Measurements from ENCODE around the gene ABCB11. TPM values are rescaled to one million over a fixed set of nuclear protein-coding genes. Genes with fewer than 3 reads are reported as not detected.

Gene ABCB11
- total RNA-seq, 3 donors from 2014 or later (not counting 1 experiment from before 2014, with no cell fraction given) = 0.07 to 0.48 (median 0.07) TPM

- ATAC-seq = no peak
- H3K4me1 ChIP-seq (ENCODE audit: control insufficient read depth, insufficient read depth, low read length) = no peaks in the 10 kb centered on the region
- H3K4me3 ChIP-seq (ENCODE audit: low read length) = no peak overlapping the region
- H3K27me3 ChIP-seq (ENCODE audit: control insufficient read depth, insufficient read depth, low read length) = no peaks in the 10 kb centered on the region
- WGBS (ENCODE audit: insufficient coverage) = no CpG with 5 or more reads among the region's 1 CpG
- peaks cover 8 to 17% of the 10 kb centered on the region in 2 donors for H3K27me3 Mint-ChIP-seq (ENCODE audit: low read depth in 2 of 2)
- peaks cover 2 to 5% of the 10 kb centered on the region in 2 donors for H3K9me3 Mint-ChIP-seq
- no peak for TF ChIP-seq CTCF (IDR thresholded peaks at IDR 0.05)
- H3K4me3 Mint-ChIP-seq = no peak overlapping the region
- no peak overlapping the region for H3K27ac ChIP-seq (ENCODE audit: low read length)
- intact Hi-C loops (cut with micrococcal nuclease) = no loop called here
- DNase-seq = no peak
- peaks cover 15% of the 10 kb centered on the region for H3K36me3 Mint-ChIP-seq
- no peaks in the 10 kb centered on the region for H3K36me3 ChIP-seq (ENCODE audit: control insufficient read depth, insufficient read depth, low read length)
- H3K27ac Mint-ChIP-seq = no peak overlapping the region
- no peaks in the 10 kb centered on the region for H3K9me3 ChIP-seq (ENCODE audit: control insufficient read depth, insufficient read depth, low read length)
- H3K4me1 Mint-ChIP-seq = no peaks in the 10 kb centered on the region
Observed at GRCh38 chr2:168949324-168949723, 81.8 kb downstream of the ABCB11 start.

GRCh38 chr2:168948621-168949212, 82.4 kb downstream of the ABCB11 start:
- Histone ChIP-seq H3K4me1 (ENCODE audit: control insufficient read depth, insufficient read depth, low read length) (no peaks in the 10 kb centered on the region), H3K36me3 (ENCODE audit: control insufficient read depth, insufficient read depth, low read length) (no peaks in the 10 kb centered on the region), H3K27me3 (ENCODE audit: control insufficient read depth, insufficient read depth, low read length) (no peaks in the 10 kb centered on the region), H3K4me3 (ENCODE audit: low read length) (no peak overlapping the region), H3K9me3 (ENCODE audit: control insufficient read depth, insufficient read depth, low read length) (no peaks in the 10 kb centered on the region), H3K27ac (ENCODE audit: low read length) (no peak overlapping the region)
- no peaks in the 10 kb centered on the region for H3K4me1 Mint-ChIP-seq
- TF ChIP-seq CTCF (IDR thresholded peaks at IDR 0.05) = peak; percentile 77
- H3K27me3 Mint-ChIP-seq (ENCODE audit: low read depth in 2 of 2) = peaks cover 5 to 22% of the 10 kb centered on the region in 2 donors
- intact Hi-C loops (cut with micrococcal nuclease) = no loop called here
- ATAC-seq (peak in 1 of 3 donors; percentile 53), DNase-seq (peak in 1 of 2 donors; percentile 33)
- peaks cover 2 to 5% of the 10 kb centered on the region in 2 donors for H3K9me3 Mint-ChIP-seq
- H3K36me3 Mint-ChIP-seq = peaks cover 15% of the 10 kb centered on the region
- H3K27ac Mint-ChIP-seq = no peak overlapping the region
- 61% methylated on average over 5 of the region's 6 CpGs for WGBS (ENCODE audit: insufficient coverage)
- no peak overlapping the region for H3K4me3 Mint-ChIP-seq

- H3K4me1 ChIP-seq (ENCODE audit: control insufficient read depth, insufficient read depth, low read length) = no peaks in the 10 kb centered on the region
- no peaks in the 10 kb centered on the region for H3K4me1 Mint-ChIP-seq
- H3K36me3 ChIP-seq (ENCODE audit: control insufficient read depth, insufficient read depth, low read length) = no peaks in the 10 kb centered on the region
- no peaks in the 10 kb centered on the region for H3K27me3 ChIP-seq (ENCODE audit: control insufficient read depth, insufficient read depth, low read length)
- H3K36me3 Mint-ChIP-seq = no peaks in the 10 kb centered on the region
- no peaks in the 10 kb centered on the region for H3K9me3 Mint-ChIP-seq
- intact Hi-C loops (cut with micrococcal nuclease) = no loop called here
- ATAC-seq (no peak), DNase-seq (no peak)
- no peaks in the 10 kb centered on the region for H3K9me3 ChIP-seq (ENCODE audit: control insufficient read depth, insufficient read depth, low read length)
- H3K4me3 ChIP-seq (ENCODE audit: low read length) = no peak overlapping the region
- H3K27ac Mint-ChIP-seq = no peak overlapping the region
- no peak overlapping the region for H3K4me3 Mint-ChIP-seq
- H3K27me3 Mint-ChIP-seq (ENCODE audit: low read depth in 2 of 2) = peaks cover 2 to 22% of the 10 kb centered on the region in 2 donors
- no peak for TF ChIP-seq CTCF (IDR thresholded peaks at IDR 0.05)
- WGBS (ENCODE audit: insufficient coverage) = 78% methylated on average over 1 of the region's 4 CpGs
- H3K27ac ChIP-seq (ENCODE audit: low read length) = no peak overlapping the region
Observed at GRCh38 chr2:168945508-168945907, 85.6 kb downstream of the ABCB11 start.

- H3K4me3 Mint-ChIP-seq = no peak overlapping the region
- no peaks in the 10 kb centered on the region for H3K9me3 Mint-ChIP-seq
- H3K27ac ChIP-seq (ENCODE audit: low read length) = no peak overlapping the region
- H3K36me3 ChIP-seq (ENCODE audit: control insufficient read depth, insufficient read depth, low read length) = no peaks in the 10 kb centered on the region
- WGBS (ENCODE audit: insufficient coverage) = 42% methylated on average over 3 of the region's 3 CpGs
- no peaks in the 10 kb centered on the region for H3K27me3 ChIP-seq (ENCODE audit: control insufficient read depth, insufficient read depth, low read length)
- no peak for DNase-seq
- peak in 2 of 3 donors; percentile 28 to 35 for ATAC-seq
- H3K4me1 ChIP-seq (ENCODE audit: control insufficient read depth, insufficient read depth, low read length) = no peaks in the 10 kb centered on the region
- TF ChIP-seq CTCF (IDR thresholded peaks at IDR 0.05) = no peak
- H3K36me3 Mint-ChIP-seq = no peaks in the 10 kb centered on the region
- H3K4me3 ChIP-seq (ENCODE audit: low read length) = no peak overlapping the region
- peaks cover 2 to 22% of the 10 kb centered on the region in 2 donors for H3K27me3 Mint-ChIP-seq (ENCODE audit: low read depth in 2 of 2)
- no peaks in the 10 kb centered on the region for H3K9me3 ChIP-seq (ENCODE audit: control insufficient read depth, insufficient read depth, low read length)
- H3K27ac Mint-ChIP-seq = no peak overlapping the region
- H3K4me1 Mint-ChIP-seq = no peaks in the 10 kb centered on the region
- intact Hi-C loops (cut with micrococcal nuclease) = no loop called here
Observed at GRCh38 chr2:168944065-168944464, 87.1 kb downstream of the ABCB11 start.
